Measurements from ENCODE around the gene TYK2.

TYK2 gene

DNA sequence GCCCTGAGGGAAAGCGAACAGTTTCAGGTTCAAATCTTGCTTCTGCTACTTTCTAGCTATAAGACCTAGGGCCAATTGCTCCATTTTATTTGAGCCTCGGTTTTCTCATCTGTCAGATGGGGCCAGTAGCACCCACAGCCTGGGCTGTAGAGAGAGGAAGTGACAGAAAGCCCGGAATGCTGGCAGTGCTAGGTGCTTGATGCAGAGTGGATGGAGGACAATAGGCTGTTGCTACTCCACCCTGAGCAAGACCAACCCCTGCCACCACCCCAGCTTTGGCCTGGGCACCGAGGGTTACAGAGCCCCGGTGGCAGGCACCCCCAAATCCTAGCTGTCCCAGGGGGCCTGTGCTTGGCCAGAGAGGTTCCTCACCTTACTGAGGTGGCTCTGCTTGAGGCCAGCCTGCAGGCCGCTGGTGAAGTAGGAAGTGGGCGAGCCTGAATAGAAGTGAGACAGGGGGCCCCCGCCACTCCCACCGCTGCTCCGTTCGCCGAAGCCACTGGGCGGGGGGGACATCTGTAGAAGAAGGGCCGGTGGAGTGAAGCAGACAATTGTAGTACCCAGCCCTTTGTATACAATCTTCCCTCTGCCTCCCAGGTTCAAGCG is 62.4 kb downstream of the TYK2 start:
- Histone ChIP-seq H3K4me1 (ENCODE audit: control insufficient read depth in 1 of 2, insufficient read depth in 2 of 2, low read length in 2 of 2) (peaks cover 0 to 15% of the 10 kb centered on the region in 2 donors), H3K27ac (ENCODE audit: low read length) (no peak overlapping the region), H3K9me3 (ENCODE audit: control insufficient read depth in 1 of 2, low read length in 2 of 2) (no peaks in the 10 kb centered on the region), H3K4me3 (ENCODE audit: low read depth in 1 of 2, low read length in 2 of 2) (no peak overlapping the region), H3K27me3 (ENCODE audit: low read depth, low read length) (no peaks in the 10 kb centered on the region), H3K36me3 (ENCODE audit: control insufficient read depth in 1 of 2, insufficient read depth in 2 of 2, low read length in 2 of 2) (peaks cover 17 to 62% of the 10 kb centered on the region in 2 donors)

DNA sequence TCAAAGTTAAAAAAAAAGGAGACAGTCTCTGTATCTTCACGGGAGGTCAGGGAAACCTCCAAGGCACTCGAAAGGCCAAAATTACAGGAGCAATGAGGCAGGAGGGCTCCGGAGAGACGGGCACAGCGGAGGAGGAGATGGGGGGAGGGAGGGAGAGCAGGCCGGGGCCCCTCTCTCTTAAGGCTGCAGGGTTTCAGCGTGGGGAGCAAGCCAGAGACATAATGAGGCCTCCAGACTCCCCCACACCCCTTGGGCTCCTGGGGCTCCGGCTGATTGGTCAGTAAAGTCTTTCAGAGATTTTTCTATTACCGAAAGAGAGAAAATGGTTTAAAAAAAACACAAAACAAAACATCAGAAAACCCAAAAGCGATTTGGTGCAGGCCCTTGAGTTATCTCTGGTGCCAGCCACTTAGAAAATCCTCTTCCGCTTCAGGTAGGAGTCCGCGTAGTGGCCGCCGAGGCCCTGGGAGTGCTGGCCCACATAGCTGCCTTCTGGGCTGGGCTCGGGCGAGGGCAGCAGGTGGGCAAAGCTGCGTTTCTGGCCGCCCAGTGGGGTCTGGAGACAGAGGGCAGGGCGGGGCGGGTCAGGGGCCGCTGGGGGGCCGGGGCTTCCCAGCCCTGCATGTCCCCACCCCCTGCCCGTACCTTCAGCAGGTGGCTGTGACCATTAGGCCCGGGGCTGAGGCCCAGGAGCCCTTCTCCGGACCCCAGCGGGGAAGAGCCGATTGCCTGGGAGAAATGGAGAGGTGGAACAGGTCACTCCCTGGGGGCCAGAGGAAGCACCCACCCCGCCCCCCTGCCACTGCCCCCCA is 63.1 kb downstream of the TYK2 start:
- peaks cover 16 to 55% of the 10 kb centered on the region in 2 donors for H3K36me3 ChIP-seq (ENCODE audit: control insufficient read depth in 1 of 2, insufficient read depth in 2 of 2, low read length in 2 of 2)
- no peaks in the 10 kb centered on the region for H3K9me3 ChIP-seq (ENCODE audit: control insufficient read depth in 1 of 2, low read length in 2 of 2)
- no peak overlapping the region for H3K4me3 ChIP-seq (ENCODE audit: low read depth in 1 of 2, low read length in 2 of 2)
- H3K27me3 ChIP-seq (ENCODE audit: low read depth, low read length): no peaks in the 10 kb centered on the region
- no peak overlapping the region for H3K27ac ChIP-seq (ENCODE audit: low read length)
- peaks cover 0 to 15% of the 10 kb centered on the region in 2 donors for H3K4me1 ChIP-seq (ENCODE audit: control insufficient read depth in 1 of 2, insufficient read depth in 2 of 2, low read length in 2 of 2)

DNA sequence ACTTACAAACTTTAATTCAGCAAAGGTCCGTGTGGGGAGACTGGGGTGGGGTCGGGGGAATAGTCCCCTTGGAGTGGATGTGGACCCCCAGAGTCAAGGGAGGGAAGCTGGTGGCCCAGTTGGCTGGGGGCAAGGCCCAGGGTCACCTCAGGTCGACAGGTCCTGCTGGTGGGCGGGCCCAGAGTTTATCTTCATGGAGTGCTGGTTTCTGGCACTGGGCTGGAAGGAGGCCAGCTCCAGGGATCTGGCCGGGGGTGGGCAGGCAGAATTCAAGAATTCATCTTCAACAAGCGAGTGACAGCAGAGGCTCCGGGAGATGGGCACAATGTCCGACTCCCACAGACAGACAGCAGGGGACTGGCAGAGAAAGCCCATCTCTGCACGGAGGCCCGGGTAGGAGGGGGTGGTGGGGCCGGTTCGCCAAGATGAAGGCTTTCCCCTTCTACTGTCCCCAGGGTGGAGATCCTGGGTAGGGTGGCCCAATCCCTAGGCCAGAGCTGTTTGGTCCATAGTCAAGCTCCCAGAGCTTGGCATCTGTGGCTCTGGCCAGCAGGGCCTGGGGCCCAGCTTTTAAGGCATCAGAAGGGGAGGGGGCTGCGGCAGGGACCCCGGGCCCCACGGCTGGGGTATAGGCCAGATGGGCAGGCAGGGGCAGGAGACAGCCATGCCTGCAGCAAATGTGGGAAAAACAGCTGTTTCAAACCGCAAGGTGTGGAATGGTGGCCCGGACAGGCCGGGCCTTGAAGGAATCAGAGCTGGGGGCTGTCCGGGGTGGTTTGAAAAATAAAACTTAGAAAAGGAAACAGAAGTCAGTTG is 63.9 kb downstream of the TYK2 start:
- peak overlapping the region; percentile 83 to 95 for H3K4me3 ChIP-seq (ENCODE audit: low read depth in 1 of 2, low read length in 2 of 2)
- H3K36me3 ChIP-seq (ENCODE audit: control insufficient read depth in 1 of 2, insufficient read depth in 2 of 2, low read length in 2 of 2): peaks cover 9 to 47% of the 10 kb centered on the region in 2 donors
- no peak overlapping the region for H3K27ac ChIP-seq (ENCODE audit: low read length)

DNA sequence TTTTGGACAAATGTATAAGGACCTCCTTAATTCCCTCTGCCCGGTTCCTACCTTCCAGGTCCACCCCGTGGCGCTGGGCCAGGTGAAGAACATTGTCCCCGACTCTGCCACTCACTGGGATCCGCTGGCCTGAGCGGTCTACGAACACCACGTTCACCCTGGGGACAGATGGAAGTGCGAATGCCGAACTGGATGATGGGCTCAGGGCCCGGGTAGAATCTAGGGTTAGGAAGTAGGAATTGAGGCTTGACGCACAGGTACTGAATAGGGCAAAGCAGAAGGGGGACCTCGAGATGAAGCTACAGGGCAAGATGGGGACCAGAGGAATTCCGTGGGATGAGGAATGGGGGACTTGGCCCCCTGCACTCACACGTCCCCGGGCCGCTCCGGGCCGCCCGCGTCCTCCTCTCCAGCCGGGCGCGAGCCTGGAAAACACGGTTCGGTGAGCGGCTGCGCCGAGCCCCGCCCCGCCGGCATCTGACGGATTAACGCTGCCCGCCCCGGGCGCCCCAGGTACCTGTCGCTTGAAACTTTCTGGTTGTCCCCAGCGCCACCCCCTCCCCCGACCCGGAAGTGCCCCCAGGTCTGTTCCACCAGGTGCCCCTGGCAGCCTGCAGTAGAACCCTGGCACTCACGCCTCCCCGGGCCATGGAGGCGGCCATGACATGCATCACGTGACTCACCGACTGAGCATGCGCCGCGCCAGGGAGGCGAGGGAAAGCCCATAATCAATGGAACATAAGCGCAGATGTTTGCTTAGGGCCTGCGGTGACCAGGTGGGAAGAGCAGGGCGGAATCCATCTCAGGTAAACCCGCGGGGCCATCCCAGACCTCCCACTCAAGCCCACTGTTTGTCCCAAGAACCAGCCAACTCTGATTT is 64.8 kb downstream of the TYK2 start, which contains the start of gene FDX2:
FDX2 (minus strand) TSS at position 681 of the 880 bp plus-strand sequence; CDS start at position 662, 19 bp downstream.
- H3K27me3 ChIP-seq (ENCODE audit: low read depth, low read length): no peaks in the 10 kb centered on the region
- H3K27ac ChIP-seq (ENCODE audit: low read length): no peak within 1 kb of the TSS
- peaks cover 0 to 15% of the 10 kb centered on the region in 2 donors for H3K4me1 ChIP-seq (ENCODE audit: control insufficient read depth in 1 of 2, insufficient read depth in 2 of 2, low read length in 2 of 2)
- H3K4me3 ChIP-seq (ENCODE audit: low read depth in 1 of 2, low read length in 2 of 2): peak within 1 kb of the TSS; percentile 83 to 95
- H3K9me3 ChIP-seq (ENCODE audit: control insufficient read depth in 1 of 2, low read length in 2 of 2): no peaks in the 10 kb centered on the region
- H3K36me3 ChIP-seq (ENCODE audit: control insufficient read depth in 1 of 2, insufficient read depth in 2 of 2, low read length in 2 of 2): peaks cover 9 to 44% of the 10 kb centered on the region in 2 donors

More for the DNA sequence above, 63.9 kb downstream of the TYK2 start:
- H3K27me3 ChIP-seq (ENCODE audit: low read depth, low read length): no peaks in the 10 kb centered on the region
- H3K9me3 ChIP-seq (ENCODE audit: control insufficient read depth in 1 of 2, low read length in 2 of 2): no peaks in the 10 kb centered on the region
- peaks cover 0 to 15% of the 10 kb centered on the region in 2 donors for H3K4me1 ChIP-seq (ENCODE audit: control insufficient read depth in 1 of 2, insufficient read depth in 2 of 2, low read length in 2 of 2)

DNA sequence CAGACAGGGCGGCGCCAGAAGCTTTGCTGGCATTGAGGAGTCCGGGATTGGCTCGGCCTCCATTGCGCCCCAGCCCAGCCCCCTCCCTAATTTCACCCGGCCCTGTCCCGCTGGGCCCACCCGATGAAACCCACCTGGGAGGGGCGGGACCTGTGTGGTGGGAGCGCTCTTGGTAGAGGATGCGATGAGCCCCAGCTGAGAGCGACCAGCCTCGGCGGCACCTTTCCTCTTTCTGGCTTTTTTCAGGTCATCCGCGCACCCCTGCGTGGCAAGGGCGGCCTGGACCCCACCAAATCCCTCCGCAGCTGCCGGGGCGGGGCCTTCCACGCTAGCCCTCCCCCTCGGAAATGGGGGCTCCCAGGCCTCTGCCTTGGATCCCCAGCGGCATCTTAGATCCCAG is 70.9 kb downstream of the TYK2 start, which contains the start of gene ZGLP1:
ZGLP1 (minus strand) TSS at position 393 of the 400 bp plus-strand sequence.
- H3K27me3 ChIP-seq (ENCODE audit: low read depth, low read length): no peaks in the 10 kb centered on the region
- no peak within 1 kb of the TSS for H3K27ac ChIP-seq (ENCODE audit: low read length)
- H3K4me3 ChIP-seq (ENCODE audit: low read depth in 1 of 2, low read length in 2 of 2): no peak within 1 kb of the TSS
- H3K9me3 ChIP-seq (ENCODE audit: control insufficient read depth in 1 of 2, low read length in 2 of 2): no peaks in the 10 kb centered on the region
- peaks cover 0 to 19% of the 10 kb centered on the region in 2 donors for H3K36me3 ChIP-seq (ENCODE audit: control insufficient read depth in 1 of 2, insufficient read depth in 2 of 2, low read length in 2 of 2)
- H3K4me1 ChIP-seq (ENCODE audit: control insufficient read depth in 1 of 2, insufficient read depth in 2 of 2, low read length in 2 of 2): peaks cover 0 to 2% of the 10 kb centered on the region in 2 donors

DNA sequence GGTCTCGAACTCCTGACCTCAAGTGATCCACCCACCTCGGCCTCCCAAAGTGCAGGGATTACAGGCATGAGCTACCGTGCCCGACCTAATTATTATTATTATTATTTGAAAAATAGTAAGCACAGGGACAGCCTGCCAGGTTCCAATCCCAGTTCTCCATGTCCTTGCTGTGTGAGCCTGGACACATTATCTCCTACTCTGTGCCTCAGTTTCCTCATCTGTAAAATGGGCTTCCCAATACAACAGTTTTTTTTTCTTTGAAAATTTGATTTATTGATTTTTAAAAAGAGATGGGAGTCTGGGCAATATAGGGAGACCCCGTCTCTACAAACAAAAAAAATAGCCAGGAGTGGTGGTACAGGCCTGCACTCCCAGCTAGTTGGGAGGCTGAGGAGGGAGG is 74.0 kb downstream of the TYK2 start:
- H3K27me3 ChIP-seq (ENCODE audit: low read depth, low read length): no peaks in the 10 kb centered on the region
- H3K9me3 ChIP-seq (ENCODE audit: control insufficient read depth in 1 of 2, low read length in 2 of 2): no peaks in the 10 kb centered on the region
- H3K36me3 ChIP-seq (ENCODE audit: control insufficient read depth in 1 of 2, insufficient read depth in 2 of 2, low read length in 2 of 2): peaks cover 0 to 19% of the 10 kb centered on the region in 2 donors
- no peak overlapping the region for H3K4me3 ChIP-seq (ENCODE audit: low read depth in 1 of 2, low read length in 2 of 2)
- H3K27ac ChIP-seq (ENCODE audit: low read length): no peak overlapping the region
- H3K4me1 ChIP-seq (ENCODE audit: control insufficient read depth in 1 of 2, insufficient read depth in 2 of 2, low read length in 2 of 2): no peaks in the 10 kb centered on the region

DNA sequence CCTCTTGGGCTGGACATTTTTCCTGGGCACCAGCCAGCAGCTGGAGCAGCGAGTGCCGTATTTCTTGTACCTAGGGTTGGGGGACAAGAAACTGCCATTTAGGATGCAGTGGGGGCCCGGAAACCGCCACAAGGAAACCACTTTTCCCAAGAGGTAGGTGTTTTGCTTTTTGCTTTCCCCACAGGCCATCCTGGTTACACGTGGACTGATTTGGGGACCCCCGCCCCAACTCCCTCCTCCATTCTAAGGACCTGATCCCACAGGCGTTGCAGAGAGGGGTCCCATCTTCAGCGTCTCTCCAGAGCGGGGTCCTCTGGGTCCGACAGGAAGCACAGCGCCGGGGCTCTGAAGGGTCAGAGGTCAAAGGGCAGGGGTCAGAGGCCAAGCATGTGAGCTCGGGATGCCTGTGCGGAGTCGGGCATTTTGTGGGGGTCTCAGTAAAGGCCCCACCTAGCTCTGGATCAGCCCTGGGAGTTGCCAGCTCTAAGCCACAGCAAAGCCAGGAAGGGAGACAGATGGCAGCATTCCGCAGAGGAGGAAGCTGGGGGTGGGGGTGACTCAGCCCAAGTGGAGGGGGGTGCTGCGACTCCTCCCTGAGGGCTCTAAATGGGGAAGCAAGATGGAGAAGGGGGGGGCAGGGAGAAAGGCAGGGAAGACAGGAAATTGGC is 75.1 kb downstream of the TYK2 start:
- no peaks in the 10 kb centered on the region for H3K27me3 ChIP-seq (ENCODE audit: low read depth, low read length)
- peaks cover 0 to 13% of the 10 kb centered on the region in 2 donors for H3K36me3 ChIP-seq (ENCODE audit: control insufficient read depth in 1 of 2, insufficient read depth in 2 of 2, low read length in 2 of 2)
- H3K4me3 ChIP-seq (ENCODE audit: low read depth in 1 of 2, low read length in 2 of 2): no peak overlapping the region
- no peaks in the 10 kb centered on the region for H3K4me1 ChIP-seq (ENCODE audit: control insufficient read depth in 1 of 2, insufficient read depth in 2 of 2, low read length in 2 of 2)
- H3K27ac ChIP-seq (ENCODE audit: low read length): no peak overlapping the region
- H3K9me3 ChIP-seq (ENCODE audit: control insufficient read depth in 1 of 2, low read length in 2 of 2): no peaks in the 10 kb centered on the region

All from muscle layer of duodenum (tissue), 2 donors.